ENCODE measurements around the gene BGN. TPM values are rescaled to one million over a fixed set of nuclear protein-coding genes. Genes with fewer than 3 reads are reported as not detected.

The BGN gene
- total and polyA plus RNA-seq, 10 of the 15 experiments (the other 5 are each of a cell fraction or from before 2014, with no cell fraction given) = 0.06 to 0.18 (median 0.12) TPM; not detected in 7

DNA sequence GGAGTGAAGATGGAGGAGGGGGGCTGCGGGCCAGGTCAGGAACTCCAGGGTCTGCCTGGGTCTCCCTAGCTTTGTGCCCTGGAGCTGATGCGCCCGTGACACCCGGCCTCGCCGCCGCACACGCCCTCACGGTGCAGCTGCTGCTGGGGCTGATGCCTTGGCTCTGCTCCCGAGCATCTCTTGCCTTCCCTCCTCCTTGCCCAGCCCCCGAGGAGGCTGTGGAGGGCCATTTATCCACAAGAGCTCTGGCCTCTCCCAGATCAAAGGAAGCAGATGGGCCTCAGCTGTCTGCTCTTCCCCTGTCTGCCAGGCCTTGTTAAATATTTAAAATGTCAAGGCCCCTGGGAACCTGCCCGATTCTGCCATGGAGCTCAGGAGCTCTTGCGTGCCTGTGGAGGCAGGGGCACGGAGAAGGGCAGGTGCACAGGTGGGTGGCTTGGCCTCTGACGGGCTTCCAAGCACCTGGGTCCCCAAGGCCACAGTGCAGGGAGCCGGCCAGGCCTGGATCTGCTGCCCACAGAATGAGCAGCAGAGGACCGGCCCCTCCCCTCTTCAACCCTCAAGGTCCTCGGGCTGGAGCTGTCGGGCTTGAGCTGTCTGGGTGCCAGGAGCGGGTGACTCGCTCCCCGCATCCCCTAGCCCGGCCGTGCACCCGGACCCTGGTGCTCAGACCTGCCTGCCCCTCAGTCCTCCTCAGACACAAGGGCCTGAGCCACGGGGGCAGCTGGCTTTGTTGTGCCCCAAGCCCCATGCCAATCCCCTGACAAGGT lies 42.9 kb downstream of the BGN start:
- DNase-seq (ENCODE audit: low read depth, low spot score) (no peak), FAIRE-seq (no peak), ATAC-seq (no peak)
- Histone ChIP-seq H3K9ac (ENCODE audit: control insufficient read depth, insufficient read depth, low read length) (no peak overlapping the region), H3K27ac (ENCODE audit: control insufficient read depth, insufficient read depth) (no peak overlapping the region), H3K4me1 (ENCODE audit: control insufficient read depth, insufficient read depth, low read length) (no peaks in the 10 kb centered on the region), H2AFZ (ENCODE audit: control insufficient read depth, low read depth, low read length) (no peak overlapping the region), H3K79me2 (ENCODE audit: control insufficient read depth, insufficient read depth, low read length) (no peaks in the 10 kb centered on the region), H3K4me2 (ENCODE audit: control insufficient read depth, insufficient read depth) (no peak overlapping the region), H3K9me3 (replicated peaks; ENCODE audit: control insufficient read depth, insufficient read depth, low read length) (no peaks in the 10 kb centered on the region), H4K20me1 (ENCODE audit: control insufficient read depth, insufficient read depth) (no peaks in the 10 kb centered on the region), H3K4me3 (no peak overlapping the region), H3K36me3 (ENCODE audit: control insufficient read depth in 2 of 2, insufficient read depth in 2 of 2, low read length in 1 of 2) (no peaks in the 10 kb centered on the region), H3K27me3 (replicated peaks in 1 of 2; ENCODE audit: control insufficient read depth in 2 of 2, insufficient read depth in 2 of 2, low read length in 1 of 2) (no peaks in the 10 kb centered on the region; a peak in 1 of 4 replicates)
- BruUV-seq (replicated peaks) = no TSS peak
- TF ChIP-seq FOXK2 (IDR thresholded peaks at IDR 0.05) = no peak
- no peak for TF ChIP-seq JUNB (IDR thresholded peaks at IDR 0.05)
- TF ChIP-seq, protein P1, sequence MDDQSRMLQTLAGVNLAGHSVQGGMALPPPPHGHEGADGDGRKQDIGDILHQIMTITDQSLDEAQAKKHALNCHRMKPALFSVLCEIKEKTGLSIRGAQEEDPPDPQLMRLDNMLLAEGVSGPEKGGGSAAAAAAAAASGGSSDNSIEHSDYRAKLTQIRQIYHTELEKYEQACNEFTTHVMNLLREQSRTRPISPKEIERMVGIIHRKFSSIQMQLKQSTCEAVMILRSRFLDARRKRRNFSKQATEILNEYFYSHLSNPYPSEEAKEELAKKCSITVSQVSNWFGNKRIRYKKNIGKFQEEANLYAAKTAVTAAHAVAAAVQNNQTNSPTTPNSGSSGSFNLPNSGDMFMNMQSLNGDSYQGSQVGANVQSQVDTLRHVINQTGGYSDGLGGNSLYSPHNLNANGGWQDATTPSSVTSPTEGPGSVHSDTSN (IDR thresholded peaks at IDR 0.05; ENCODE audit: insufficient replicate concordance, low read depth, low read length) = no peak
- TF ChIP-seq ZNF274 (IDR thresholded peaks at IDR 0.05; ENCODE audit: insufficient read depth, insufficient read length) = no peak
- TF ChIP-seq SP1 (IDR thresholded peaks at IDR 0.05; ENCODE audit: low read depth, low read length) = no peak
- TF ChIP-seq, protein P2, sequence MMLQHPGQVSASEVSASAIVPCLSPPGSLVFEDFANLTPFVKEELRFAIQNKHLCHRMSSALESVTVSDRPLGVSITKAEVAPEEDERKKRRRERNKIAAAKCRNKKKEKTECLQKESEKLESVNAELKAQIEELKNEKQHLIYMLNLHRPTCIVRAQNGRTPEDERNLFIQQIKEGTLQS (IDR thresholded peaks at IDR 0.05; ENCODE audit: borderline replicate concordance, extremely low read depth, low read depth, low read length) = no peak
- no peak for TF ChIP-seq JUND (IDR thresholded peaks at IDR 0.05; ENCODE audit: low read depth, low read length)
- TF ChIP-seq HCFC1 (IDR thresholded peaks at IDR 0.05; ENCODE audit: low read length) = no peak
- TF ChIP-seq, protein P3, sequence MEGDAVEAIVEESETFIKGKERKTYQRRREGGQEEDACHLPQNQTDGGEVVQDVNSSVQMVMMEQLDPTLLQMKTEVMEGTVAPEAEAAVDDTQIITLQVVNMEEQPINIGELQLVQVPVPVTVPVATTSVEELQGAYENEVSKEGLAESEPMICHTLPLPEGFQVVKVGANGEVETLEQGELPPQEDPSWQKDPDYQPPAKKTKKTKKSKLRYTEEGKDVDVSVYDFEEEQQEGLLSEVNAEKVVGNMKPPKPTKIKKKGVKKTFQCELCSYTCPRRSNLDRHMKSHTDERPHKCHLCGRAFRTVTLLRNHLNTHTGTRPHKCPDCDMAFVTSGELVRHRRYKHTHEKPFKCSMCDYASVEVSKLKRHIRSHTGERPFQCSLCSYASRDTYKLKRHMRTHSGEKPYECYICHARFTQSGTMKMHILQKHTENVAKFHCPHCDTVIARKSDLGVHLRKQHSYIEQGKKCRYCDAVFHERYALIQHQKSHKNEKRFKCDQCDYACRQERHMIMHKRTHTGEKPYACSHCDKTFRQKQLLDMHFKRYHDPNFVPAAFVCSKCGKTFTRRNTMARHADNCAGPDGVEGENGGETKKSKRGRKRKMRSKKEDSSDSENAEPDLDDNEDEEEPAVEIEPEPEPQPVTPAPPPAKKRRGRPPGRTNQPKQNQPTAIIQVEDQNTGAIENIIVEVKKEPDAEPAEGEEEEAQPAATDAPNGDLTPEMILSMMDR (IDR thresholded peaks at IDR 0.05 in 2 of 3, conservative IDR thresholded peaks at IDR 0.05 in 1 of 3; ENCODE audit: control insufficient read depth in 2 of 3, extremely low read depth in 1 of 3, insufficient read depth in 1 of 3, low read depth in 3 of 3, low read length in 3 of 3) = no peak
- intact Hi-C loops (cut with micrococcal nuclease; ENCODE audit: unreplicated experiment) = no loop called here
- CTCF ChIA-PET = interaction anchor here (1.9 kb wide), 1 partner anchor 170 kb away, joined by 7 read pairs; no protein-coding TSS in a partner anchor
- 38% methylated on average over 22 of the region's 26 CpGs for WGBS (ENCODE audit: insufficient coverage, insufficient replicate concordance, low lambda C conversion rate, missing lambda C conversion rate)
- POLR2A ChIA-PET = no interaction called here
- RAD21 ChIA-PET (ENCODE audit: unreplicated experiment) = no interaction called here
- SMC1A ChIA-PET (ENCODE audit: uncharacterized antibody, unreplicated experiment) = no interaction called here
- in situ Hi-C loops (cut with MboI) = loop anchor here (10.0 kb wide), 1 partner anchor 117 kb away; no protein-coding TSS in a partner anchor

Data from GM12878 (cell line).